GM19023 (cell line): Measurements from ENCODE around the gene NEU3.
"Not testable (repeated sequence)": the region's sequence is repeated elsewhere in the genome, so short reads cannot be mapped to it uniquely, and the experiment has no call there.

Experiments used
- ATAC-seq: cut with Tn5 transposase; IDR thresholded peaks from one replicate; pipeline ENCODE4 v1.9.1; 2021; ENCODE audit warnings: mild to moderate bottlenecking, moderate library complexity; ENCODE audit not compliant: unreplicated experiment

NEU3 gene

DNA sequence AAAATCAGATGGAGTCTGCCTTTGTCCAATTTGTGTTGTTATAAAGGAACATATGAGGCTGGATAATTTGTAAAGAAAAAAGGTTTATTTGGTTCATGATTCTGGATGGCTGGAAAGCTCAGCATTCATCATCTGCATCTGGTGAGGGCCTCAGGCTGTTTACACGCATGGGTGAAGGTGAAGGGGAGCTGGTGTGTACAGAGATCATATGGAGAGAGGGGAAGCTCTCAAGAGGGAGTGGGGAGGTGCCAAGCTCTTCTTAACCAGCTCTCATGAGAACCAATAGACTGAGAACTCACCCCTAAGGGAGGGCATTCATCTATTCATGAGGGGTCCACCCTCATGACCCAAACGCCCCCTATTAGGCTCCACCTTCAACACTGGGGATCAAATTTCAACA, 40.0 kb downstream of the NEU3 start:
- no peak for ATAC-seq

DNA sequence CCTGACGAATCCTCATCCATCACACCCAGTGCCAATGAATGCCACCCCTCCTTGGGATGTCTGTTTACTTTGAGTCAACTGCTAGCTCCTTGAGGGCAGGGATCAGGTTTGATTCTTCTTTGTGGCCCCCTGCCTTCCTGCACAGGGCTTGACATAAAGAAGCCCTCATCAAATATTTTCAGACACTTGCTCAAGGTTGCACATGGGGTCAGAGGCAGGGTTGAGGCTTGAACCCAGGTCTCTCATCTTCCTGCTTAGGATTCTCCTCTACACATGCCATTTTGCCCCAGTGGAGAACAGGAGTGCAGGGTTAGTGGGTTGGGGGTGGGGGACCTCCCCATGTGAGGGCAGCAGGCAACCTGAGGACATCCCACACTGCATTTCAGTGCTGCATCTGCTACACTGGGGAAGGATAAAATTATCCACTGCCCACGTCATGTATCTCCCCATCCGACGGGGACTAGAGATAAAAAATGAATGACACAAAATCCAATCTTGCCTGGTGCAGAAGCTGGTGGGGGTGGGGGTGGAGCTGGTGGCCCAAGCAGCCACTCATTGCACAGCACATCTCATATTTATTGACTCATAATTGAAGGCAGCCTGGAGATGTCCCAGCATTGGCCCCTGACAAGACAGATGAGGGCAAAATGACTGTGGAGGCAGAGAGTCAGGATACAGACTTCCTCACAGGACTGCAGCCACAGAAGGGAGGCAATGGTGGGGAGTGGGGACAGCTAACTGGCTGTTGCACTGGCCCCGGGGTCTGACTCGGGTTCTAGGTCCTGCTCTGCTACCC, 41.3 kb downstream of the NEU3 start:
- no peak for ATAC-seq

DNA sequence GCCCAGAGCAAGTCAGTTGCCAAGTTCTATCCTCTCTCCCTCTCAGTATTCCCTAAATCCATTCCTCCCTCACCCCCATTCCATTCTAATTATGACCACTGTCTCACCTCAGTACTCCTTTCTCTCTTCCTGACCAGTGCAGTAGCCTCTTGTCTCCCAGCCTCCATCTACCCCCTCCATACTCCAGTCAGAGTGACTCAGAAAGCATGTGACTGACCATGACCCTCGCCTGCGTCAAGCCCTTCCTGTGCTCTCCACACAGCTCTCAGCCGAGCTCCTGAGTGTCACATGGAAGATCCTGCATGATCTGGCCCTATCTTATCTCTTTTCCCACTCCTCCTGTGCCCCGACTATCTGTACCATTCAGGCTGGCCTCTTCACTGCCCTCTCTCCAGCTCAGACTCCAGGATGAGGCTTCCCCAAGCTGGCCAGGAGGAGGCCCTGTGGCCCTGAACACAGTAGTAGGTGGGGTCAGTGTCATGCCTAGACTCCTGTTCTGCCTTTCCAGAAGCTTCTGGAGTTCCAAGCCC, 42.6 kb downstream of the NEU3 start:
- no peak for ATAC-seq

DNA sequence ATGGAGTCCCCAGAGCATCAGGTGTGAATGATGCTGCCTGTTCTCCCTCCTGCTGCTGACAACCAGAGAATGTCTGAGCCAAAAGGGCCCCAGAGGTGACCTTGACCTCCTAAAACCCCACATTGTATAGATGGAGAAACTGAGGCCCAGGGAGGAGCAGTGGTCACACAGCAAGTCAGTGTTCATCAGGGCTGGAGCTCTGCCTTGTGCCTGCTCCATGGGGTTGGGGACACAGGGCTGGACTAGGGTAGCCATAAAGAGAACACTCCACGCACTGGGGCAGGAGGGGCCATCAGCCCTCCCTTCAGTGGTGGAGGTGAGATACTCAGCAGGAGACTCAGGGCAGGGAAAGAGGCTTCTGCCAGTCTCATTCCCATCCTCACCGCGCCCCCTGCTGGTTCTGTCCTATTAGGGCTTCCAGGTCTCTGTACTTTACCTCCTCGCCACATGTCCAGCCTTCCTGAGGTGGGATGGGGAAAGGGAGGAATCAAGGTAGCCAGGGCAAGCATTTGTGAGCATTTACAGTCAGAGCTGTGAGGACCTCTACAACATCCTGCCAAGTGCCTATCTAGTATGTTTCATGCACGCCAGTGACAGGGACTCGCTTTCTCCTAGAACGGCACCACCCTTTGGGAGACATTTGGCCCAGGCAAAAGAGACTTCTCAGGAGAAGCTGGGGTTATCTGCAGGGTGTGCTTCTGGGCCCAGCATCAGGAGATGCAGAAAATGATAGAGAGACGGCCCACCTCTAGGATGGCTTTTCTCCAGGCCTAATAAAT, 43.2 kb downstream of the NEU3 start:
- no peak for ATAC-seq

DNA sequence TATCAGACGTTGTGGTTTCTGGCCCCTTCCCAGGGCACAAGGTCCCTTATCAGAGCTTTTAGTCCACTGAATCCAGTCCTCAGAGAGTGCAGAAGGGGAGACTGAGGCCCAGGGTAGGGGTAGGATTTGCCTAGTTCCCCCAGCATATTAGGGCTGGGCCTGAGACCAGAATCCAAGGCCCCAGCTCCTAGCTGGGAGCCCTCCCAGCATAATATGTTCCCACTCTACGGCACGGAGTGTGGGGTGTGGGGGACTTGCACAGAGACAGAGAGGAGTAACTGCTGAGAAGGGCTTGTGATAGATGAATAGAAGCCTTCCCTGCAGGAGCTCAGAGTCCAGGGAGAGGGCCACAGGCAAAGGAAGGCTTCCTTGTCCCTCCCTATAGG, 43.8 kb downstream of the NEU3 start:
- no peak for ATAC-seq

DNA sequence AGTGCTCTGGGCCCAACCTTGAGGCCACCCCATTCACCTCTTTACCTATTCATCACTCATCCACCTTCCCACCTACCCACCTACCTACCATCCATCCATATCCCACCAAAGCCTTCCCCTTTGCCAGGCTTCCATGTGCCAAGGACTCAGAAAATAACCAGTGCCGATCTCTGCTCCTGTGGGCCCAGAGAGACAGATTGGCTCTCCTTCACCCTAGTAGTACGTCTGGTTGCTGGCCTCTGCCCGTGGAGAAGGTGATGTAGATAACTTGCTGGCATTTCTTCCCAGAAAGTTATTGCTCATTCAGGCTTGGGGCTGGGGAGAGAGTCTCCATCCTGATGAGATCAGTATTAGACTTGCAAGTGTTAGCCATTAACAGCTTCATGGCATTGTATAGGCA, 45.2 kb downstream of the NEU3 start:
- no peak for ATAC-seq

DNA sequence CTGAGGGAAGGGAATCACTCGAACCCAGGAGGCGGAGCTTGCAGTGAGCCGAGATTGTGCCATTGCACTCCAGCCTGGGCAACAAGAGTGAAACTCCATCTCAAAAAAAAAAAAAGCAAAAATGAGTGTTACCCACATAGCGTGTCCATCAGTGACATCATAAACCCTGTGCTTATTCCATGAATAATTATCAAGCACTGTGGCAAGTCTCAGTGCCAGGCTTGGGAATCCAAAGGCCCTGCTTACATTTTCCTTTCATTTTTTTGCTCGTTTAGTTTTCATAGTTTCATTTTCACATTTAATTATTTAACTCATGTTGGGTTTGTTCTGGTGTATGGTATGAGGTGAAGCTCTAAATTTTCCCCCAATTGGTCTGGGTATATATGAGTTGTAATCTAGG, 46.5 kb downstream of the NEU3 start:
- ATAC-seq: no peak

DNA sequence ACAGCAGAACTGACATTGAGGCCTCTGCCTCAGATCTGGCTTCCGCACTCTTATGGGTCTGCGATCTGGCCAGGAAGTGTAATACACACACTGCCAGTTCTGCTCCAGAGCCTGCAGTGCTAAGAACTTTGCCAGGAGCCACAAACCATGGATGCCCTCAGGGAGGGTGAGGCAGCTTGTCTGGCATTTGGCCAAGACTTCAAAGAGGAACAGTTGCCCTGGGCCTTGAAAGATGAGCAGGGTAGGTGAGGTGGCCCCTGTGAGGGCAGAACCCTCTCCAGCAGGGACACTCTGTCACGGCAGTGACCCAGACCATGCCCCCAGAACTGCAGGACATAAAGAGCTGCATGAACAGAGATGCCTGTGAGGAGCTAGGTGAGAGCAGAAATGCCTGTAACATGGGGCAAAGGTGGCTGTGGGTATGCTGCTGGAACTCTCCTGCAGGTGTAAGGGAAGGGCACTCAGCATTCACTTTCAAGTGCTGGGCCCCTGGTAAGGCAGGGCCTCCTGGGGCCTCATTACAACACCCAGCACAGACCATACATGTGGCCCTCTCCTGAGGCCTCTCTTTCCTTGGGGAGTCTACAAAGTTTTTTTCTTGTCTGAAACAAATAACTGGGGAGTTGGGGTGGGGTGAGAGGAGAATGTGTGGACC, 47.3 kb downstream of the NEU3 start:
- no peak for ATAC-seq

DNA sequence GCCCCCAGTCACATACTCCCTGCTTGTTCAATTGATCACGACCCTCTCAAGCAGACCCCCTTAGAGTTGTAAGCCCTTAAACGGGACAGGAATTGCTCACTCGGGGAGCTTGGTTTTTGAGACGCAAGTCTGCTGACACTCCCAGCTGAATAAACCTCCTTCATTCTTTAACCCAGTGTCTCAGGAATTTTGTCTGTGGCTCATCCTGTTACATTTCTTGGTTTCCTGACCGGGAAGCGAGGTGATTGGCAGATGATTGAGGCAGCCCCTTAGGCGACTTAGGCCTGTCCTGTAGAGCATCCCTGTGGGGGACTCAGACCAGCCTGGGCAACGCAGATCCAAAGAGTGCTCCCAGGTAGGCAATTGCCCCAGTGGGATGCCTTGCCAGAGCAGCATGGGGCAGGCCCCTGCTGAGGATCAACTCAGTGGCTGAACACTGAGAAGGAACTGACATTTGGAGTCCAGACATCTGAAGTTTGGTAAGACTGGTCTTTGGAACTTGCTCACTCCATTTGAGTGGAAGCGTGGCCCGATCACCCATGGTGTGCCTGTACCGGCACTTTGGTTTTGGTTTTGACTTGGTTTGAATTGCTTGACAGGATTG, 51.5 kb downstream of the NEU3 start:
- no peak for ATAC-seq

DNA sequence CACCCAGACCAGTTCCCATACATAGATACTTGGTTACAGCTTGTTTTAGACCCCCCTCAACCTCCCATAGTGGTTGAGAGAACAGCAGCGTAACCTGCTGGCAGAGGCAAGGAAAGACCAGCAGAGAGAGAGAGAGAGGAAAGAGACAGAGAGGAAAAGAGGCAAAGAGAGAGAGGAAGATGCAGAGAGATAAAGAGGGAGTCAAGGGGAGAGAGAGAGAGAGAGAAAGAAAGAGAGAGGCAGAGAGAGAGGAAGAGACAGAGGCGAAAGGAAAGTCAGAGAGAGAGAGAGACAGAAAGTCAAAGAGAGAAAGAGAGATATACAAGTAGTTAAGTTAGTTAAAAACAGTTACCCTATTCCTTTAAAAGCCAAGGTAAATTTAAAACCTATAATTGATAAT, 52.5 kb downstream of the NEU3 start:
- no peak for ATAC-seq

DNA sequence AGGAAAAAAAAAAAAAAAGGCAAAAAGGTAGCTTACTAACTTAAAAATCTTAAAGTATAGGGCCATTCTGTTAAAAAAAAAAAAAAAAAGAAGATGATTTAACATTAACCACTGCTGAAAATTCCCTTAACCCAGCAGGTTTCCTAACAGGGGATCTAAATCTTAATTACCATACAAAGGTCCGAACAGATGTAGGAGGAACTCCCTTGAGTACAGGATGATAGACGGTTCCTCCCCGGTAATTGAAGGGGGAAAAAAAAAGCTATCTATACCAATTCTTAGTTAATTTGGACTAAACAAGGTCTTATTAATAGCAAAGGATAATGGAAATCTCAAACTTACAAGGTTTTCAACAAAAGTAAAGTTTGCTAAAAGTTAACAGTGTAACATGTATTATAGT, 53.1 kb downstream of the NEU3 start:
- not testable (repeated sequence) for ATAC-seq

DNA sequence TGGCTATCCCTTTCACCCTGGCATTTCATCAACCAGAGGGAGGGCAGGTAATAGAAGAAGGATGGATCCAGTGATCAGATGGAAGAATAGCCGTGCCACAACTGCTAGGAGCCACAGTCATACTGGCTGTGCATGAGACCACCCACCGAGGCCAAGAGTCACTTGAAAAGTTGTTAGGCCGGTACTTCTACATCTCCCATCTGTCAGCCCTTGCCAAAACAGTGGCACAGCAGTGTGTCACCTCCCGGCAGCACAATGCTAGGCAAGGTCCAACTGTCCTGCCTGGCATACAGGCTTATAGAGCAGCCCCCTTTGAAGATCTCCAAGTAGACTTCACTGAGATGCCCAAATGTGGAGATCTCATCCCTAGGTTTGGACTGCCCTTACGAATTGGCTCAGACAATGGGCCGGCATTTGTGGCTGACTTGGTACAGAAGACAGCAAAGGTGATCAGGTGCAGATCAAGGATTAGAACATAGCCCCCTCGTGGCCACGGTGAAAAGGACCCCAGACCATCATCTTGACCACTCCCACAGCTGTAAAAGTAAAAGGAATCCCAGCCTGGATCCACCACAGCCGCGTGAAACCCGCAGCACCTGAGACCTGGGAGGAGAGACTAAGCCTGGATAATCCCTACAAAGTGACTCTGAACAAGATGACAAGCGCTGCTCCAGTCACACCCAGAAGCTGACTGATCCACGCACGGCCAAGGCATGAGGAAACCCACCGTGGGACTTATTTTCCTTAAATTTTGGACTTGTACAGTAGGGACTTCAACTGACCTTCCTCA, 55.8 kb downstream of the NEU3 start:
- not testable (repeated sequence) for ATAC-seq

DNA sequence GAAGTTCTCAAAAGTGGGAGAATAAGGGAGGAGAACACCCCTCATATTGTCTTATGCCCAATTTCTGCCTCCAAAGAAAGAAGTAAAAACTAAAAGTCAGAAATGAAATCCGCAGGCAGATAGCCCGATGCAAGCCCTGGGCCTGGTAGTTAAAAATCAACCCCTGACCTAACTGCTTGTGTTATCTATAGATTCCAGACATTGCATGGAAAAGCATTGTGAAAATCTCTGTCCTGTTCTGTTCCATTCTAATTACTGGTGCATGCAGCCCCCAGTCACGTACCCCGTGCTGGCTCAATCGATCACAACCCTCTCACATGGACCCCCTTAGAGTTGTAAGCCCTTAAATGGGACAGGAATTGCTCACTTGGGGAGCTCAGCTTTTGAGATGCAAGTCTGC, 57.9 kb downstream of the NEU3 start:
- not testable (repeated sequence) for ATAC-seq

DNA sequence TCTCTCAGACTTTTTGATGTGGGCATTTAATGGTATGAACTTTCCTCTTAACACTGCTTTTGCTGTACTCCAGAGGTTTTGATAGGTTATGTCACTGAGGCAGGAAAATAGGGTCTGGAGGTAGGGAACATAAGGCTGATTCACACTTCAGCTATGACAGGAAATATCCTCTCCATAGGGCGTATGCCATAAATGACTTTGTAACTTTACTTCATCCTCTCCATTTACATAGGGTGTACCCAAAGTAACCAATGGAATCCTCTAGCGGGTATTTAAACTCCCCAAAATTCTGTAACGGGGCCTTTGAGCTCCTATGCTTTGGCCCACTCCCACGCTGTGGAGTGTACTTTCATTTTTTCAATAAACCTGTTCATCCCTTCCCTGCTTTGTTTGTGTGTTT, 58.5 kb downstream of the NEU3 start:
- ATAC-seq: no peak

DNA sequence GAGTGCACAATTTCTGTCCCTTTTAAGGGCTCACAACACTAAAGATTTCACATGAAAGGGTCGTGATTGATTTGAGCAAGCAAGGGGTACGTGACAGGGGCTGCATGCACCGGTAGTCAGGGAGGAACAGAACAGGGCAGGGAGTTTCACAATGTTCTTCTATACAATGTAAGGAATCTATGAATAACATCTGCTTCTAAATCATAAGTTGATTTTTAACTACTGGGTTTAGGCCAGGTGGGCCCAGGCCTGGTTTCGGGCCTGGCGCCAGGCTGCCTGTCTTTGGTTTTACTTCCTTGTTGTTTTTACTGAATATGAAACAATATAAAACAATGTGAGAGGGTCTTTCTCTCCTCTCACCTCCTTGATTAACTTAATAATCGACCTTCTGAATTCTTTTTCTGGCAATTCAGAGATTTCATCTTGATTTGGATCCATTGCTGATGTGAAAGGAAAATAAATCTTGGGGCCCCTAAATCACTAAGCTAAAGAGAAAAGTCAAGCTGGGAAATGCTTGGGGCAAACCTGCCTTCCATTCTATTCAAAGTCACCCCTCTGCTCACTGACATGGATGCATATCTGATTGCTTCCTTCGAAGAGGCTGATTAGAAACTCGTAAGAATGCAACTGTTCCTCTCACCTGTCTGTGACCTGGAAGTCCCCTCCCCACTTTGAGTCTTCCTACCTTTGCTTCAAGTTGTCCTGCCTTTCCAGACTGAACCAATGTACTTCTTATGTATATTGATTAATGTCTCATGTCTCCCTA, 61.0 kb downstream of the NEU3 start:
- ATAC-seq: not testable (repeated sequence)

DNA sequence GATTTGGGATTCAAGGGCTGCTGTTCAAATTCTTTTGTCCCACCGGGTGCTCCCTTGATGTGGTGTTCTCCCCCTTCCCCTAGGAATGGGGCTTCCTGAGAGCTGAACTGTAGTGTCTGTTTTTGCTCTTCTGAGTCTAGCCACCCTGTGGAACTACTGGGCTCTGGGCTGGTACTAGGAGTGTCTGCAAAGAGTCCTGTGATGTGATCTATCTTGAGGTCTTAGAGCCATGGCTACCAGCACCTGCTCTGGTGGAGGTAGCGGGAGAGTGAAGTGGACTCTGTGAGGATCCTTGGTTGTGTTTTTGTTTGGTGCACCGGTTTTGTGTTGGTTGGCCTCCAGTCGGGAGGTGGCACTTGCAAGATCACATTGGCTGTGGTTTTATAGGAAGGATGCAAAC, 61.8 kb downstream of the NEU3 start:
- ATAC-seq: no peak

DNA sequence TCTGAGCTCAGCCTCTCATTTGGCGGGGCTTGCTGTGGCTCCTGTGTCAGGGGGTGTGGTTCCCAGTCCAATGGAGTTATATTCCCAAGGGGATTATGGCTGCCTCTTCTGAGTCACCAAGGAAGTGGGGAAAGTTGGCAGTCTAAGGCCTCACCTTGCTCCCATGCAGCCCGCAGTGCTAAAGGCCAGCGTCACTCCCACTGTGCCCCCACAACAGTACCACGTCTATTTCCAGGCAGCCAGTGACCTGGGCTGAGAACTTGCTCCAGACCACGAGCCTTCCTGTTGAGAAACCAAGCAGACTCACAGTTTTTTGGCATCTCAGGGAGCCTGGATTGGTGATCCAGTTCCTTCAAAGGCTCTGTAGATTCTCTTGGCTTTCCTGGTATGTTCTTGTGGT, 62.3 kb downstream of the NEU3 start:
- ATAC-seq: no peak

DNA sequence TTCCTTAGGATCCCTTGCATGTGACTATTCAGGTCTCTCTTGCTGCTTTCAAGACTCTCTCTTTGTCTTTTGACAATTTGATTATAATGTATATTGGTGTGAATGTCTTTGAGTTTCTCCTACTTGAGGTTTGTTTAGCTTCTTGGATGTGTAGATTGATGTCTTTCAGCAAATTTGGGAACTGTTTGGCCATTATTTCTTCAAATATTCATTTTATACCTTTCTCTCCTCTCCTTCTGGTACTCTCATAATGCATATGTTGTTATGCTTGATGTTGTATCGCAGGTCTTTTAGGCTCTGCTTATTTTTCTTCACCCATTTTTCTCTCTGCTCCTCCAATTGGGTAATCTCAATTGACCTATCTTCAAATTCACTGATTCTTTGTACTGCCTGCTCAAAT, 63.7 kb downstream of the NEU3 start:
- no peak for ATAC-seq

DNA sequence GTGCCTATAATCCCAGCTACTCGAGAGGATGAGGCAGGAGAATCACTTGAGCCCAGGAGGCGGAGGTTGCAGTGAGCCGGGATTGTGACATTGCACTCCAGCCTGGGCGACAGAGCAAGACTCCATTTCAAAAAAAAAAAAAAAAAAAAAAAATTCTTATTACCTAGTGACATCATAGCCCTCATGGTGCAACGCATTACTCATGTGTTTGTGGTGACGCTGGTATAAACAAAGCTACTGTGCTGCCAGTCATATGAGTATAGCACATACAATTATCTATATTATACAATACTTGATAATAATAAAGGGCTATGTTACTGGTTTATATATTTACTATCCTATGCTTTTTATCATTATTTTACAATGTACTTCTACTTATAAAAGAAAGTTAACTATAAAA, 66.8 kb downstream of the NEU3 start:
- ATAC-seq: no peak

DNA sequence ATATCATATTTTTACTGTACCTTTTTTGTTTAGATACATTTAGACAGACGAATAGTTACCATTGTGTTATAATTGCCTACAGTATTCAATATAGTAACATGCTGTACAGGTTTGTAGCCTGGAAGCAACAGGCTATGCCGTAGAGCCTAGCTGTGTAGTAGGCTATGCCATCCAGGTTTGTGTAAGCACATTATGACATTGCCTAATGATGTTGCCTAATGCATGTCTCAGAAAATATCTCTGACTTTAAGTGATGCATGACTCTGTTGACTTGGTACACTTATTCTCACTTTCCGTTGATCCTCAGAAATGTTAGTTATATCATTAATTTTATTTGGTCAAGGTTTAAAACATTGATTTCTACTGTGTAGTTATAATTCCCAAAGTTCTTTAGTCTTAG, 68.1 kb downstream of the NEU3 start:
- no peak for ATAC-seq
